Gastrocnemius medialis (tissue), 4 donors: Measurements from ENCODE around the gene AFG3L2. TPM values are rescaled to one million over a fixed set of nuclear protein-coding genes. Genes with fewer than 3 reads are reported as not detected.

Experiments
- ATAC-seq, 2 donors: fragments of 150-250 bp; one replicate each; pipeline ENCODE4 v1.9.1; 2016
- DNase-seq, 2 donors: peaks; one replicate each; pipeline ENCODE4 v3.0.0-alpha.2; 2019
- H3K27ac ChIP-seq, 4 donors: fragments of 200-600 bp; sonication (generic); 1 replicate in 1 of 4; 2 replicates in 3 of 4; pipeline ENCODE4 v1.5.1; 2016 to 2018; ENCODE audit warnings: mild to moderate bottlenecking in 2 of 4, moderate library complexity in 1 of 4
- H3K27me3 ChIP-seq, 3 donors: fragments of 200-600 bp; sonication (generic) in 2 of 3; 1 replicate in 1 of 3; 2 replicates in 2 of 3; pipeline versions ENCODE4 v1.5.1 to v1.6.0; 2016 to 2019; ENCODE audit warnings: mild to moderate bottlenecking in 1 of 3, moderate library complexity in 1 of 3
- H3K36me3 ChIP-seq, 2 donors: fragments of 200-600 bp; sonication (generic) in 1 of 2; one replicate each; pipeline ENCODE4 v1.5.1; 2017 to 2018
- H3K4me1 ChIP-seq, 2 donors: fragments of 200-600 bp; sonication (generic) in 1 of 2; one replicate each; pipeline ENCODE4 v1.5.1; 2016 to 2017; ENCODE audit warnings: mild to moderate bottlenecking in 2 of 2
- H3K4me3 ChIP-seq, 4 donors: fragments of 200-600 bp; sonication (generic) in 3 of 4; 1 replicate in 1 of 4; 2 replicates in 3 of 4; pipeline ENCODE4 v1.5.1; 2016 to 2019; ENCODE audit warnings: mild to moderate bottlenecking in 2 of 4
- H3K9me3 ChIP-seq, 3 donors: fragments of 200-600 bp; sonication (generic) in 2 of 3; 1 replicate in 1 of 3; 2 replicates in 2 of 3; pipeline ENCODE4 v1.5.1; 2016 to 2019
- CTCF ChIP-seq, 5 experiments: fragments of 450-650 bp in 3 of 5; fragments of 200-600 bp in 2 of 5; sonication (generic) in 2 of 5; IDR thresholded peaks in 4 of 5; conservative IDR thresholded peaks in 1 of 5; 1 replicate in 4 of 5; 2 replicates in 1 of 5; pipeline ENCODE4 v1.5.1; 2016 to 2019; ENCODE audit warnings: antibody characterized with exemption in 5 of 5, mild to moderate bottlenecking in 3 of 5, moderate library complexity in 3 of 5
- POLR2A ChIP-seq, 2 donors: fragments of 450-650 bp; IDR thresholded peaks; one replicate each; pipeline ENCODE4 v1.6.1; 2017; ENCODE audit warnings: antibody characterized with exemption in 2 of 2, mild to moderate bottlenecking in 2 of 2, moderate library complexity in 2 of 2
- in situ Hi-C, 4 donors: fragments of 200-750 bp; cut with MboI; loops; one replicate each; pipeline versions ENCODE4 v1.15.0 to v1.8.0; 2017; ENCODE audit warnings: low sequenced_read_pairs in 4 of 4
- intact Hi-C: fragments of 100-400 bp; cut with DNase I; formaldehyde crosslinking; loops from one replicate; pipeline ENCODE4 v1.15.1; 2023; ENCODE audit warnings: low total_unique reads
- total RNA-seq, 4 donors: library from RNA; depleted of rRNA; stranded (reverse); fragments of >200 nt; gene quantifications; one replicate each; pipeline versions ENCODE4 v1.1.0 to v1.2.3, GENCODE V29; 2016

The AFG3L2 gene
- total RNA-seq, 4 donors from 2014 or later = 102 to 166 (median 124) TPM

GRCh38 chr18:12290086-12290485 lies 86.9 kb downstream of the AFG3L2 start:
- in situ Hi-C loops (no loop called here), intact Hi-C loops (no loop called here)
- TF ChIP-seq POLR2A (IDR thresholded peaks at IDR 0.05) (no peak), CTCF (IDR thresholded peaks at IDR 0.05 in 4 of 5, conservative IDR thresholded peaks at IDR 0.05 in 1 of 5) (no peak)
- DNase-seq (no peak), ATAC-seq (no peak)
- peaks cover 9 to 10% of the 10 kb centered on the region in 2 donors for H3K4me1 ChIP-seq
- no peak overlapping the region for H3K4me3 ChIP-seq
- H3K27ac ChIP-seq = no peak overlapping the region
- H3K9me3 ChIP-seq = no peaks in the 10 kb centered on the region
- H3K36me3 ChIP-seq = no peaks in the 10 kb centered on the region
- H3K27me3 ChIP-seq = peaks cover 5 to 8% (median 6%) of the 10 kb centered on the region in 3 donors

GRCh38 chr18:12288403-12288755 lies 88.6 kb downstream of the AFG3L2 start:
- Histone ChIP-seq H3K36me3 (no peaks in the 10 kb centered on the region), H3K4me1 (peaks cover 9 to 10% of the 10 kb centered on the region in 2 donors), H3K9me3 (no peaks in the 10 kb centered on the region), H3K4me3 (peak overlapping the region; percentile 43 to 74 (median 56)), H3K27me3 (peaks cover 5 to 6% (median 5%) of the 10 kb centered on the region in 3 donors), H3K27ac (peak overlapping the region in 1 of 4 donors; percentile 27)
- ATAC-seq = peak; percentile 9 to 19
- TF ChIP-seq CTCF (IDR thresholded peaks at IDR 0.05 in 4 of 5, conservative IDR thresholded peaks at IDR 0.05 in 1 of 5) (no peak), POLR2A (IDR thresholded peaks at IDR 0.05) (no peak)
- DNase-seq = no peak
- in situ Hi-C loops (no loop called here), intact Hi-C loops (no loop called here)

- Histone ChIP-seq H3K4me3 (peak overlapping the region; percentile 43 to 74 (median 56)), H3K27me3 (peaks cover 5 to 6% (median 5%) of the 10 kb centered on the region in 3 donors), H3K36me3 (no peaks in the 10 kb centered on the region), H3K27ac (peak overlapping the region in 2 of 4 donors; percentile 15 to 43), H3K4me1 (peaks cover 9 to 10% of the 10 kb centered on the region in 2 donors), H3K9me3 (no peaks in the 10 kb centered on the region)
- DNase-seq = peak; percentile 51 to 62
- peak; percentile 75 to 78 for ATAC-seq
- intact Hi-C loops (no loop called here), in situ Hi-C loops (no loop called here)
- no peak for TF ChIP-seq CTCF (IDR thresholded peaks at IDR 0.05 in 4 of 5, conservative IDR thresholded peaks at IDR 0.05 in 1 of 5)
- TF ChIP-seq POLR2A (IDR thresholded peaks at IDR 0.05) = no peak
These were observed 89.2 kb downstream of the AFG3L2 start for GRCh38 chr18:12287684-12288402.

GRCh38 chr18:12287131-12287681 lies 89.8 kb downstream of the AFG3L2 start:
- no peak for TF ChIP-seq CTCF (IDR thresholded peaks at IDR 0.05 in 4 of 5, conservative IDR thresholded peaks at IDR 0.05 in 1 of 5)
- no peak for TF ChIP-seq POLR2A (IDR thresholded peaks at IDR 0.05)
- Histone ChIP-seq H3K4me1 (peaks cover 9 to 10% of the 10 kb centered on the region in 2 donors), H3K36me3 (no peaks in the 10 kb centered on the region), H3K4me3 (peak overlapping the region; percentile 43 to 74 (median 56)), H3K27me3 (peaks cover 5 to 6% (median 5%) of the 10 kb centered on the region in 3 donors), H3K9me3 (no peaks in the 10 kb centered on the region), H3K27ac (peak overlapping the region in 1 of 4 donors; percentile 43)
- ATAC-seq = peak in 1 of 2 donors; percentile 6
- DNase-seq = no peak
- intact Hi-C loops (no loop called here), in situ Hi-C loops (no loop called here)
